ENCODE results near the gene KDM3B. TPM values are rescaled to one million over a fixed set of nuclear protein-coding genes. Genes with fewer than 3 reads are reported as not detected.

The KDM3B gene
- total and polyA plus RNA-seq, 2 of the 8 experiments (the other 6 are each of a cell fraction or from before 2014, with no cell fraction given) = 27.1 to 78.1 TPM

GRCh38 chr5:138440159-138441073, 87.9 kb downstream of the KDM3B start (continued):
- TF ChIP-seq CHD7 (IDR thresholded peaks at IDR 0.05; ENCODE audit: insufficient replicate concordance, low read length) (no peak), GTF2F1 (IDR thresholded peaks at IDR 0.05; ENCODE audit: borderline replicate concordance, low read depth, low read length) (no peak)

Data from H1 (cell line).